C4-2B (cell line): ENCODE measurements around the gene TECPR2.

Experiments
- H3K27ac ChIP-seq: fragments of 450-650 bp; 2 replicates; pipeline ENCODE4 v1.5.1; 2017
- CTCF ChIP-seq: fragments of 450-650 bp; conservative IDR thresholded peaks from 2 replicates; pipeline ENCODE4 v1.5.1; 2017; ENCODE audit warnings: mild to moderate bottlenecking
- ZFX ChIP-seq: fragments of 450-650 bp; IDR thresholded peaks from 2 replicates; pipeline ENCODE4 v1.6.1; 2017

TECPR2 gene

GRCh38 chr14:102426796-102427195, 64.1 kb downstream of the TECPR2 start:
- TF ChIP-seq ZFX (no peak), CTCF (no peak)
- H3K27ac ChIP-seq: no peak overlapping the region

GRCh38 chr14:102427642-102428041, 64.9 kb downstream of the TECPR2 start:
- H3K27ac ChIP-seq: no peak overlapping the region
- no peak for TF ChIP-seq CTCF
- no peak for TF ChIP-seq ZFX

- TF ChIP-seq ZFX (no peak), CTCF (no peak)
- no peak overlapping the region for H3K27ac ChIP-seq
These were observed 67.6 kb downstream of the TECPR2 start for GRCh38 chr14:102430212-102430908.

- TF ChIP-seq ZFX (no peak), CTCF (no peak)
- H3K27ac ChIP-seq: no peak overlapping the region
These were observed 69.0 kb downstream of the TECPR2 start for GRCh38 chr14:102431751-102432150.

- TF ChIP-seq CTCF (no peak), ZFX (no peak)
- no peak overlapping the region for H3K27ac ChIP-seq
These were observed 72.0 kb downstream of the TECPR2 start for GRCh38 chr14:102434647-102435175.

GRCh38 chr14:102437997-102438915, 75.5 kb downstream of the TECPR2 start:
- TF ChIP-seq ZFX (no peak), CTCF (peak; percentile 92)
- no peak overlapping the region for H3K27ac ChIP-seq

- no peak overlapping the region for H3K27ac ChIP-seq
- no peak for TF ChIP-seq ZFX
- no peak for TF ChIP-seq CTCF
These were observed 76.8 kb downstream of the TECPR2 start for GRCh38 chr14:102439556-102439955.
